Left lung (tissue), 10 donors: ENCODE data around the gene ZNF398. TPM values are rescaled to one million over a fixed set of nuclear protein-coding genes. Genes with fewer than 3 reads are reported as not detected.

ENCODE experiments used
- ATAC-seq: fragments of 200-7000 bp; cut with Tn5 transposase; one replicate; pipeline ENCODE4 v1.9.1; 2020; ENCODE audit warnings: moderate library complexity
- DNase-seq, 4 donors: peaks; one replicate each; pipeline ENCODE4 v3.0.0-alpha.2; 2013 to 2020
- H3K27ac ChIP-seq, 2 donors: fragments of 200-600 bp; sonication (generic) in 1 of 2; one replicate each; pipeline versions ENCODE4 v1.5.0 to v1.8.0; 2020 to 2021
- H3K27me3 ChIP-seq, 2 donors: fragments of 200-600 bp; sonication (generic) in 1 of 2; one replicate each; pipeline versions ENCODE4 v1.5.0 to v1.8.0; 2020 to 2021
- H3K36me3 ChIP-seq, 2 donors: fragments of 200-600 bp; sonication (generic) in 1 of 2; one replicate each; pipeline versions ENCODE4 v1.5.0 to v1.8.0; 2020 to 2021
- H3K4me1 ChIP-seq, 2 donors: fragments of 200-600 bp; one replicate each; pipeline ENCODE4 v1.8.0; 2021
- H3K4me3 ChIP-seq, 2 donors: fragments of 200-600 bp; sonication (generic) in 1 of 2; one replicate each; pipeline versions ENCODE4 v1.5.0 to v1.8.0; 2020 to 2021; ENCODE audit warnings: mild to moderate bottlenecking in 1 of 2
- H3K9me3 ChIP-seq, 2 donors: fragments of 200-600 bp; sonication (generic) in 1 of 2; one replicate each; pipeline versions ENCODE4 v1.5.0 to v1.8.0; 2020 to 2021
- CTCF ChIP-seq, 2 donors: fragments of 200-600 bp; sonication (generic) in 1 of 2; IDR thresholded peaks; one replicate each; pipeline versions ENCODE4 v1.5.0 to v1.8.0; 2021; ENCODE audit warnings: antibody characterized with exemption in 2 of 2
- intact Hi-C, 2 donors: fragments of 100-400 bp; cut with DNase I; formaldehyde crosslinking; loops; one replicate each; pipeline versions ENCODE4 v1.11.2 to v1.14.2; 2022
- polyA plus RNA-seq, 6 donors: library from polyadenylated mRNA; unstranded; fragments of 120-200 nt; gene quantifications; one replicate each; pipeline ENCODE4 v1.2.1, GENCODE V29; 2013; ENCODE audit not compliant: insufficient read length in 6 of 6
- total RNA-seq, 2 donors: library from RNA; stranded (reverse); fragmentation: NEBNext Ultra II Directional; extraction: Animal tissue kit (Norgen Biotek cat#: 25700); gene quantifications; one replicate each; pipeline ENCODE4 v1.2.1, GENCODE V29; 2021
- donor health status: DM: no; HTN: yes; CAD: no.
- donor health status: DM: no; HTN: no; CAD: no.

Gene ZNF398
- total and polyA plus RNA-seq, 8 donors: 11.2 to 15.6 (median 13.1) TPM

DNA sequence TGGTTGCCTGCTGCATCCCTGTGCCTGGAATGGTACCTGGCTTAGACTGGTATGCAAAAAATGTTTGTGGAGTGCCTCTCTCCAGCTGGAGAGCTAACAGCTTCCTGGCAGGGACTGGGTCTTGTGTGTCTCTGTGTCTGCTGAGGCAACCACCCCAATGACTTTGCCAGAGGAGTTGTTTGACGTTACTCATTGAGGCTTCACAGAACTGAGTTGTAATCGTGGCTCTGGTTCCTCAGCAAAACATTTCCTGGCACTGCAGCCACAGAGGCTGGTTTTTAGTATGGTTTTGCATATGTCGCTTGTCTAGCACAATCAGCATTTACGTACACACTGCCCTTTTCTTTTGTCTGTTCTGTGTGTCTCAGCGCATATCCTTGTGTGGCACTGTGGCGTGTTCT, 55.6 kb downstream of the ZNF398 start:
- intact Hi-C loops: no loop called here
- DNase-seq: peak in 1 of 4 donors; percentile 64
- H3K9me3 ChIP-seq: no peaks in the 10 kb centered on the region

DNA sequence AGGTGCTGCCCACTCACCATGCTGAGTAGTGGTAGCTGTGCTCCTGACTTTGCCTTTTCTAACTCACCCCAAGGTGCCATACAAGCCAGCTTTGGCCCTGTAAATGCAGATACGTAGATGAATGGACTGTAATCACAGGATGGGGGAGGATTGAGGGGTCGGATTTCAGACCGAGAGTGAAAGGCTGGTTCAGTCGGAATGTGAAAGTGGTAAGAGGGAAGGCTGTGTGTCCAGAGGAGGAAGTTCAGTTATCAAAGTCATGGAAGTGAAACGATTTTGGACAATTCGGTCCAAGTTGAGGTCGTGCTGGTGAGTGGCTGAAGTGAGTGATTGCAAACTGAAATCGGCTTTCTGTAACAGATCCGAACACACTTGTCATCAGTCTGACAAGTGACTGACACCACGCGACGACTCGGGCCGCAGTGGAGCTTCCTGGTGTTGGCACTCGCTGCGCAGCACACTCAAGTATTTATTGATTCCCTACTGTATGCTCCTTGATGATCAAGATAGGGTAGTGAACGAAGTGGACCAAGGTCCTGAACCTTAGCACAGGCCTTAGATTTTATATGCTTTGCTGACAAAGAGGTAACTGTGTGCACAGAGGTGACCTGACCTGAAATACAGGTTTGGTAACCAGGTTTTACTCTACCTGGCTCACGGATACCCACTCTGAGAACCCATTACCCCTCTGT, 58.6 kb downstream of the ZNF398 start:
- TF ChIP-seq CTCF (IDR thresholded peaks at IDR 0.05): no peak
- Histone ChIP-seq H3K4me1 (peaks cover 0 to 4% of the 10 kb centered on the region in 2 donors), H3K27me3 (no peaks in the 10 kb centered on the region), H3K4me3 (no peak overlapping the region), H3K36me3 (peaks cover 0 to 99% of the 10 kb centered on the region in 2 donors), H3K27ac (no peak overlapping the region), H3K9me3 (no peaks in the 10 kb centered on the region)
- ATAC-seq: peak; percentile 38
- intact Hi-C loops: no loop called here
- peak in 2 of 4 donors; percentile 19 to 53 for DNase-seq

More for the DNA sequence above, 55.6 kb downstream of the ZNF398 start:
- H3K4me3 ChIP-seq: no peak overlapping the region
- peaks cover 0 to 99% of the 10 kb centered on the region in 2 donors for H3K36me3 ChIP-seq
- no peaks in the 10 kb centered on the region for H3K27me3 ChIP-seq
- peaks cover 0 to 4% of the 10 kb centered on the region in 2 donors for H3K4me1 ChIP-seq
- TF ChIP-seq CTCF (IDR thresholded peaks at IDR 0.05): no peak
- peak; percentile 95 for ATAC-seq
- H3K27ac ChIP-seq: no peak overlapping the region

GRCh38 chr7:149207324-149208035, 60.2 kb downstream of the ZNF398 start:
- no peak for DNase-seq
- no peak overlapping the region for H3K27ac ChIP-seq
- TF ChIP-seq CTCF (IDR thresholded peaks at IDR 0.05): no peak
- H3K36me3 ChIP-seq: peaks cover 0 to 99% of the 10 kb centered on the region in 2 donors
- peaks cover 0 to 4% of the 10 kb centered on the region in 2 donors for H3K4me1 ChIP-seq
- no peak for ATAC-seq
- intact Hi-C loops: no loop called here
- no peaks in the 10 kb centered on the region for H3K9me3 ChIP-seq
- no peak overlapping the region for H3K4me3 ChIP-seq
- no peaks in the 10 kb centered on the region for H3K27me3 ChIP-seq

- peaks cover 0 to 99% of the 10 kb centered on the region in 2 donors for H3K36me3 ChIP-seq
- DNase-seq: no peak
These were observed 62.4 kb downstream of the ZNF398 start for GRCh38 chr7:149209518-149210269.

More at GRCh38 chr7:149209518-149210269, 62.4 kb downstream of the ZNF398 start:
- Histone ChIP-seq H3K4me3 (no peak overlapping the region), H3K9me3 (no peaks in the 10 kb centered on the region), H3K4me1 (peaks cover 0 to 4% of the 10 kb centered on the region in 2 donors), H3K27ac (no peak overlapping the region), H3K27me3 (no peaks in the 10 kb centered on the region)
- ATAC-seq: peak; percentile 39
- TF ChIP-seq CTCF (IDR thresholded peaks at IDR 0.05): peak; percentile 31 to 59
- intact Hi-C loops: no loop called here
